GM21526 (cell line): ENCODE data around the gene TMTC2.

Experiments
- ATAC-seq: cut with Tn5 transposase; IDR thresholded peaks from one replicate; pipeline ENCODE4 v1.9.1; 2021; ENCODE audit warnings: moderate library complexity; ENCODE audit not compliant: unreplicated experiment, low FRiP score

Gene TMTC2

GRCh38 chr12:83044736-83045135 is 358.0 kb downstream of the TMTC2 start:
- no peak for ATAC-seq

- ATAC-seq, result no peak
Observed at GRCh38 chr12:83046019-83046418, 359.3 kb downstream of the TMTC2 start.

DNA sequence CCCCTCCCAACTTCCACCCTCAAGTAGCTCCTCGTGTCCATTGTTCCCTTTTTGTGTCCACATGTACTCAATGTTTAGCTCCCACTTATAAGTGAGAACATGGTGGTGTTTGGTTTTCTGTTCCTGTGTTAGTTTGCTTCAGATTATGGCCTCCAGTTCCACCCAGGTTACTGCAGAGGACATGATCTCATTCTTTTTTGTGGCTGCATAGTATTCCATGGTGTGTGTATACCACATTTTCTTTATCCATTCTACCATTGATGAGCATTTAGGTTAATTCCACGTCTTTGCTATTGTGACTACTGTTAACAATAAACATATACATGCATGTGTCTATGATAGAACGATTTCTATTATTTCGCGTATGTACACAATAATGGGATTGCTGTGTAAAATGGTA is 362.6 kb downstream of the TMTC2 start:
- ATAC-seq, result no peak

DNA sequence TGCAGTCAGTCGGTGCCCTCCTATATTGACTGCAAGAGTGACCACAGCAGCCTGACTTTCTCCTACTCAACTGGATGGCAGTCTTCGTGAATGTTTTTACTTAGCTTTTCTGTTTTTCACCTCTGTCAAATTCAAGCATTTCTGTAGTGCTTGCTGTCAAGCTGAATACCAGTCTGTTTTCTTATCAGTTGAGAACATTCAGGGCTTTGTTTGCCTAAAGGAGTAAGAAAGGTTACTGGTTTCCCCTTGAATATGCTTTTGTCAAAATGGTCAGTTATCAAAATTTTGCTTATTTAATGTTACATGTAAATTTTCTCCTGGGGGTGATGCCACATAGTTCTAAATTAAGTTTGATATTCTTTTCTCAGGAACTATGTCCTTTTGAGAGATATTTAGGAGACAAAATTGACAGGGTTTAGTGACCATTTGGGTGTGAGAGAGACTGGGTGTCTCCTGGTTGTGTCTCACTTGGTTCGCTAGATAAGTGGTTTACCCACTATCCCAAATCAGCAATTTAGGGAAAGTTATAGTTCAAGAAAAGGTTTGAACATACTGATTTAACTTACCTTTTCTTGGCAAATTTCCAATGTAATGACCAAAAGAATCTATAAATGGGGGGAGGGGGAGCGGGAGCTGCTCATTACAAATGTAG is 366.3 kb downstream of the TMTC2 start:
- ATAC-seq, result no peak

GRCh38 chr12:83057436-83057835 is 370.7 kb downstream of the TMTC2 start:
- ATAC-seq, result no peak

GRCh38 chr12:83059107-83059506 is 372.4 kb downstream of the TMTC2 start:
- no peak for ATAC-seq

DNA sequence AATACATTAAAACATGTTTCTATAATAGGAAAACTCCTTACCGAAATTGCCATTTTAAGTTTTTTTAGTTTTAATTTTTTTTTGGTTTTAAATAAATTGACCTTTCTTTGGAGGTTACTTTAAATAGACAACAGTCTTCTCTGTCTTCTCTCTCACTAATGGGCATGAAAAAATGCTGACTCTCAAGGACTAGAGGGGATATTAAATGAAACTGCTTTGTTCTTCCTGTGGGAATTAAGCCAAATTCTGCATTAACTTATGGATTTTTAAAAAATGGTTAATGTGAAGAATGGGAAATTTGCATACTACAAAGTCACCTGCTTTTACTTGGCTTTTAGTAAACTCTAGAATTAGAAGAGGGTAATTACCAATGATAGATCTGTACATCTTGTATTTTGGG is 378.9 kb downstream of the TMTC2 start:
- no peak for ATAC-seq

GRCh38 chr12:83067981-83068380 is 381.3 kb downstream of the TMTC2 start:
- no peak for ATAC-seq

GRCh38 chr12:83074358-83074894 is 387.7 kb downstream of the TMTC2 start:
- no peak for ATAC-seq

DNA sequence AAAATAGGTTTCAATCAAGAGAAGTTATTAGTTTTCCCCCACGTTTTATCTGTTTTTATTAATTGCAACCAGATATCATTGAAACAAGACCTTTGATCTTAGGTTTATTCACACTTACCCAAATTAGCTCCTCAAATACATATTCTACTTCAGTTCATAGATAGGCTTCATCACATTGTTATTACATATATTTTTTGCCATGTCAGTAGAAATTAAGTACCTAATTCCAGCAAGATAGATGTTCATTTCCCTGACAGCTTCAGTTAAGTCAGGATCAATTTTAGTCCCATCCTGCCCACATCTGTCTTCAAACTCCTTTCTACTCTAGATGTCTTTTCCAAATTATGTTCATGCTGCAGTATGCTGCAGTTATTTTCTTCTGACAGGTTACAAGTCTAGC is 388.8 kb downstream of the TMTC2 start:
- no peak for ATAC-seq

- ATAC-seq, result no peak
Observed at GRCh38 chr12:83077041-83077440, 390.3 kb downstream of the TMTC2 start.

DNA sequence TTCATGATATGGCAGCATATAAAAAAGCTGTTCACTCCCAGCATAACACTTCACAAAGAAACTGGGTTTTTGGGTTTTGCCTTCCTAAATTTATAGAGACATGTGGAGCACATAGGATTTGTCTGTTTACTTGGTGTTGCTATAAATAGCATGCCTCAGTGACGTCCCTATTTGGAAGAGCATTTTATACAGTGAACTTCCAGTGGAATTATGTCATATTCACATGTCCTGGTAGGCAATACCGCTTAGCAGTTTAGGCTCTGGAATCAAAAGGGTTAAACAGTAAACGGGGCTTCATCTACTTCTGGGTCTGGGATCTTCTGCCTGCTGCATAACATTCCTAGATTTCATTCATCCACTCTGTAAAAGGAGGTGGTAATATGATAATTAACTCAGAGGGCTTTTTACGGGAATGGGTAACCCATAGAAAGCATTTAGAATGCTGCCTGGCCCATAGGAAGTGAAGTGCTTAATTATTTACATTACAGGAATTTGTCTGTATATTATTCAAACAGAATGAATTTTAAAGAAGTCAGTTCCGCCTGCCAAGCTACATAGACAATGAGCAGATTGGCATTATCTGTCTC is 396.1 kb downstream of the TMTC2 start:
- no peak for ATAC-seq

GRCh38 chr12:83083616-83084015 is 396.9 kb downstream of the TMTC2 start:
- ATAC-seq, result no peak

- no peak for ATAC-seq
Observed at GRCh38 chr12:83084516-83085234, 398.0 kb downstream of the TMTC2 start.

DNA sequence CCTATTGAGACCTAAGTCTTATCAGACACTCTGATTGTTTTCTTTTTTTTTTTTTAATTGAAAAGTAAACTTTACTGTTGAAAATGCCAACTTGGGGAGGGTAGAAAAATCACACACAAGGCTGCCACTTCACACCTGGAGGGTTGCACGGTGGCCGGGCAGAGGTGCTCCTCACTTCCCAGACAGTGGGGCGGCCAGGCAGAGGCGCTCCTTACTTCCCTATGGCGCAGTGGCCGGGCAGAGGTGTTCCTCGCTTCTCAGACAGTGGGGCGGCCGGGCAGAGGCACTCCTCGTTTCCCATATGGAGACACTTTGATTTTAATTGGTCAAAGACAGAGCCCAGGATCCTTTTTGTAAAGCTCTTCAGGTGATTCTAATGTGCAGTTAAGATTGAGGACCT is 399.3 kb downstream of the TMTC2 start:
- ATAC-seq, result no peak

GRCh38 chr12:83089575-83089974 is 402.9 kb downstream of the TMTC2 start:
- ATAC-seq, result no peak

DNA sequence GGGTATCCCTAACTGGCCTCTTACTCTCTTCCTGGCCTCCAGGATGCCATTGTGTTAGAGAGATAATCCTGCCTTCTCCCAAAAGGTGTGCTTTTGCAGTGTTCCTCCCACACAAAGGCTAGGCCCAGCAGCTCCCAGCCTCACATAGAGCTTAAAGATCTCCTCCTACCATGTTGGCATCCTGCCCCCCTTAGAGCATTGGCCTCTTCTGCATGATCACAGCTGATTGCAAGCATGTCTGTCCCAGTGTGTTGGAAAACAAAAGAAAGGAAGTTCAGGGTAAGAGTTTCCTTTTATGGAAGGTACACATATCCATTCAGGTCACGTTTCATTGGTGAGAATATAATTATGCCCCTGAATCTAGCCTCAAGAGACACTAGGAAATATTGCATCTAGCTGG is 405.4 kb downstream of the TMTC2 start:
- ATAC-seq, result no peak

GRCh38 chr12:83092606-83093005 is 405.9 kb downstream of the TMTC2 start:
- ATAC-seq, result no peak

DNA sequence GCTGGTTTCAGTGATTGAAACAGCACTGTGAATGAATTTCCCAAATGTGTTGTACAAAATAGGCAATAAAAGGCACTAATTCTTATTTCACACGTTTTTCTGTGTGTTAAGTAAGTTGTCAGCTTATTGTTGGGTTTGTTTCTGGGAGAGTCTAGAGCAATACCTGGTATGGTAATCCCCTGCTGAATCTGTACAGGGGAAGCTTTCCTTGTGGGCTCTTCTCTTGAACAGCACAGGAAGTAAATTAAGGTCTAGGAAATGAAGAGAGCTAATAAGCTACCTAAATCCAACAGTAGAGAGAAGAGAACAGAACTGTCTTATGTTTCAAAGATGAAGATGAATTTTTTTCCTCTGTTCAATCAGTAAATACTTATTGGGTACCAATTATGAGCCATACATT is 406.7 kb downstream of the TMTC2 start:
- no peak for ATAC-seq

- ATAC-seq, result no peak
Observed at GRCh38 chr12:83097643-83098342, 411.1 kb downstream of the TMTC2 start.

- no peak for ATAC-seq
Observed at GRCh38 chr12:83099436-83099835, 412.7 kb downstream of the TMTC2 start.
